Activated CD8-positive, alpha-beta T cell treated with anti-CD3 and anti-CD28 coated beads for 36 hours (primary cell): ENCODE measurements around the gene PTOV1. TPM values are rescaled to one million over a fixed set of nuclear protein-coding genes. Genes with fewer than 3 reads are reported as not detected.

Source experiments
- ATAC-seq: fragments of 200-7000 bp; cut with Tn5 transposase; one replicate; pipeline ENCODE4 v1.10.0; 2021; ENCODE audit warnings: mild to moderate bottlenecking, moderate library complexity
- CTCF ChIA-PET: fragments of 350-600 bp; sonication (Branson Sonifier 250); formaldehyde crosslinking; loops from one replicate; lab custom pipeline; 2021; ENCODE audit warnings: antibody characterized with exemption; lab: Charles Lee
- POLR2A ChIA-PET: fragments of 350-600 bp; sonication (Branson Sonifier 250); formaldehyde crosslinking; loops from one replicate; lab custom pipeline; 2021; ENCODE audit warnings: antibody characterized with exemption; lab: Charles Lee
- DNase-seq: peaks from one replicate; pipeline ENCODE4 v3.0.0-alpha.2; 2020
- H3K27ac Mint-ChIP-seq: one replicate; pipeline ENCODE4 v1.8.0; 2021; ENCODE audit warnings: mild to moderate bottlenecking, mixed read lengths
- H3K27me3 Mint-ChIP-seq: one replicate; pipeline ENCODE4 v1.8.0; 2021; ENCODE audit warnings: mixed read lengths
- H3K36me3 Mint-ChIP-seq: one replicate; pipeline ENCODE4 v1.8.0; 2021; ENCODE audit warnings: low read depth, mixed read lengths
- H3K4me1 Mint-ChIP-seq: one replicate; pipeline ENCODE4 v1.8.0; 2021; ENCODE audit warnings: low read depth, mixed read lengths
- H3K4me3 Mint-ChIP-seq: one replicate; pipeline ENCODE4 v1.8.0; 2021; ENCODE audit warnings: mild to moderate bottlenecking, moderate library complexity, mixed read lengths
- H3K9me3 Mint-ChIP-seq: one replicate; pipeline ENCODE4 v1.8.0; 2021; ENCODE audit warnings: mixed read lengths
- CTCF ChIP-seq: fragments of 200-600 bp; IDR thresholded peaks from one replicate; pipeline ENCODE4 v1.8.0; 2022; ENCODE audit warnings: antibody characterized with exemption, mild to moderate bottlenecking
- intact Hi-C: fragments of 100-400 bp; cut with micrococcal nuclease; formaldehyde crosslinking; loops from one replicate; pipeline ENCODE4 v1.10.0; 2022
- total RNA-seq, 2 experiments: library from RNA; stranded (reverse); gene quantifications; one replicate each; pipeline ENCODE4 v1.2.3, GENCODE V29; 2021

The PTOV1 gene
- total RNA-seq, 2 experiments from 2014 or later, result 87.4 to 88.5 TPM

DNA sequence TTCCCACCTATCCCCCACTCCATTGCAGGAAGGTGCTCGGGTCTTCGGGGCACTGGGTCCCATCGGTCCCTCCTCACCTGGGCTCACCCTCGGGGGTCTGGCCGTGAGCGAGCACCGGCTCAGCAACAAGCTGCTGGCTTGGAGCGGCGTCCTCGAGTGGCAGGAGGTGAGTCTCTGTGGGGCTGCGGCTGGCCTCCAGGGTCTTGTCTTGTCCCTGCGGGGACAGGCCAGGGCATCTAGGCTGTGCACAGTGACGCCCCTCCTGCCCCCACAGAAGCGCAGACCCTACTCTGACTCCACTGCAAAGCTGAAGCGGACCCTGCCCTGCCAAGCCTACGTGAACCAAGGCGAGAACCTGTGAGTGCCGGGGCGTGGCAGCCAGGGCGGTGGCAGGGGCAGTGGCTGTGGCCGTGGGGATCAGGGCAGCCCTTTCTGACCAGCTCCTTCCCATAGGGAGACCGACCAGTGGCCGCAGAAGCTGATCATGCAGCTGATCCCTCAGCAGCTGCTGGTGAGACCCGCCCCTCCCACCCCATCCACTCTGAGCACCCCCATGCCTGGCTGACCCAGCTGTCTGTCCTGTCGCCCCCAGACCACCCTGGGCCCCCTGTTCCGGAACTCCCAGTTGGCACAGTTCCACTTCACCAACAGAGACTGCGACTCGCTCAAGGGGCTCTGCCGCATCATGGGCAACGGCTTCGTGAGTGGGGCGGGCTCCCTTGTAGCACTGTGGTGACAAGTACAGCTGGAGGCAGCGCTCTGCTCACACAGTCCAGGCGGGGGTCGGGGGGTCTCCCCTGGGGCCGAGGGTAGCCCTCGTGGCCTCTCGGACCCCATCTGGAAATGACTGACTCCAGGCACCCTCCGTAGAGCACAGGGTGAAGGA, 3.7 kb downstream of the PTOV1 start:
- intact Hi-C loops, result no loop called here
- POLR2A ChIA-PET, result interaction anchor here (1.7 to 6.5 kb wide), 2 partner anchors 11 to 43 kb away, joined by 6 to 64 read pairs; partner anchors contain the start of gene PNKP
- H3K9me3 Mint-ChIP-seq, result peaks cover 5% of the 10 kb centered on the region
- no peak overlapping the region for H3K27ac Mint-ChIP-seq
- H3K27me3 Mint-ChIP-seq, result no peaks in the 10 kb centered on the region
- no peak overlapping the region for H3K4me3 Mint-ChIP-seq
- peaks cover 27% of the 10 kb centered on the region for H3K4me1 Mint-ChIP-seq
- ATAC-seq (no peak), DNase-seq (no peak)
- TF ChIP-seq CTCF, result no peak
- peaks cover 11% of the 10 kb centered on the region for H3K36me3 Mint-ChIP-seq
- CTCF ChIA-PET, result interaction anchor here (1.0 kb wide), 1 partner anchor 10 kb away, joined by 3 read pairs; no protein-coding TSS in a partner anchor

- Mint-ChIP-seq H3K27ac (no peak overlapping the region), H3K9me3 (no peaks in the 10 kb centered on the region), H3K4me1 (peaks cover 21% of the 10 kb centered on the region), H3K4me3 (no peak overlapping the region), H3K36me3 (peaks cover 6% of the 10 kb centered on the region), H3K27me3 (no peaks in the 10 kb centered on the region)
- ChIA-PET CTCF (no interaction called here), POLR2A (interaction anchor here (1.7 to 6.5 kb wide), 2 partner anchors 10 to 43 kb away, joined by 6 to 64 read pairs; partner anchors contain the start of gene PNKP)
- intact Hi-C loops, result no loop called here
- no peak for ATAC-seq
- no peak for DNase-seq
- no peak for TF ChIP-seq CTCF
These were observed 4.3 kb downstream of the PTOV1 start for GRCh38 chr19:49855277-49855675.

GRCh38 chr19:49855676-49856573, 5.0 kb downstream of the PTOV1 start:
- intact Hi-C loops, result no loop called here
- POLR2A ChIA-PET, result interaction anchor here (1.7 to 6.5 kb wide), 2 partner anchors 9 to 44 kb away, joined by 6 to 64 read pairs; partner anchors contain the start of gene PNKP
- peaks cover 6% of the 10 kb centered on the region for H3K36me3 Mint-ChIP-seq
- no peak overlapping the region for H3K4me3 Mint-ChIP-seq
- no peak for TF ChIP-seq CTCF
- ATAC-seq, result no peak
- no peaks in the 10 kb centered on the region for H3K9me3 Mint-ChIP-seq
- H3K4me1 Mint-ChIP-seq, result peaks cover 19% of the 10 kb centered on the region
- no peak overlapping the region for H3K27ac Mint-ChIP-seq
- CTCF ChIA-PET, result no interaction called here
- no peaks in the 10 kb centered on the region for H3K27me3 Mint-ChIP-seq
- DNase-seq, result no peak

GRCh38 chr19:49856574-49857021, 5.6 kb downstream of the PTOV1 start:
- ChIA-PET POLR2A (interaction anchor here (6.5 kb wide), 1 partner anchor 9 kb away, joined by 64 read pairs; the partner anchor contains the start of gene PNKP), CTCF (no interaction called here)
- intact Hi-C loops, result no loop called here
- Mint-ChIP-seq H3K36me3 (peaks cover 6% of the 10 kb centered on the region), H3K4me1 (peaks cover 19% of the 10 kb centered on the region), H3K27ac (no peak overlapping the region), H3K27me3 (no peaks in the 10 kb centered on the region), H3K4me3 (no peak overlapping the region), H3K9me3 (no peaks in the 10 kb centered on the region)
- ATAC-seq, result no peak
- no peak for TF ChIP-seq CTCF
- DNase-seq, result no peak
